Pulmonary artery endothelial cell (primary cell): ENCODE data around the gene FGF11. TPM values are rescaled to one million over a fixed set of nuclear protein-coding genes. Genes with fewer than 3 reads are reported as not detected.
"Not testable (repeated sequence)": the region's sequence is repeated elsewhere in the genome, so short reads cannot be mapped to it uniquely, and the experiment has no call there.

Experiments used
- DNase-seq: peaks from one replicate; pipeline ENCODE4 v3.0.0-alpha.2; 2011; ENCODE audit warnings: low read depth, low spot score
- total RNA-seq: library from RNA; depleted of rRNA; stranded (reverse); fragments of >200 nt; gene quantifications from 2 replicates; pipeline ENCODE4 v1.2.3, GENCODE V29; 2014

Gene FGF11
- total RNA-seq, 1 donor from 2014 or later = 0.73 TPM

- DNase-seq = no peak
These were observed 21.7 kb downstream of the FGF11 start for GRCh38 chr17:7460850-7461660.

- no peak for DNase-seq
These were observed 23.4 kb downstream of the FGF11 start for GRCh38 chr17:7462474-7463371.

- DNase-seq = no peak
These were observed 24.1 kb downstream of the FGF11 start for GRCh38 chr17:7463372-7463846.

- DNase-seq = no peak
These were observed 24.8 kb downstream of the FGF11 start for GRCh38 chr17:7464081-7464480.

GRCh38 chr17:7465597-7466275 lies 26.4 kb downstream of the FGF11 start:
- no peak for DNase-seq

GRCh38 chr17:7466318-7466638 lies 27.0 kb downstream of the FGF11 start:
- no peak for DNase-seq

- no peak for DNase-seq
These were observed 27.5 kb downstream of the FGF11 start for GRCh38 chr17:7466639-7467341.

GRCh38 chr17:7467498-7467897 lies 28.2 kb downstream of the FGF11 start:
- DNase-seq = no peak

- no peak for DNase-seq
These were observed 29.0 kb downstream of the FGF11 start for GRCh38 chr17:7468290-7468689.

GRCh38 chr17:7468804-7469389 lies 29.6 kb downstream of the FGF11 start:
- DNase-seq = no peak

- not testable (repeated sequence) for DNase-seq
These were observed 30.5 kb downstream of the FGF11 start for GRCh38 chr17:7469843-7470242.

GRCh38 chr17:7470457-7470973 lies 31.2 kb downstream of the FGF11 start:
- not testable (repeated sequence) for DNase-seq

GRCh38 chr17:7471729-7472128 lies 32.4 kb downstream of the FGF11 start:
- DNase-seq = no peak

- not testable (repeated sequence) for DNase-seq
These were observed 35.5 kb downstream of the FGF11 start for GRCh38 chr17:7474767-7475166.

- no peak for DNase-seq
These were observed 36.6 kb downstream of the FGF11 start for GRCh38 chr17:7475764-7476422.

GRCh38 chr17:7476494-7476893 lies 37.2 kb downstream of the FGF11 start:
- no peak for DNase-seq

GRCh38 chr17:7476951-7477350 lies 37.6 kb downstream of the FGF11 start:
- no peak for DNase-seq

- DNase-seq = no peak
These were observed 38.3 kb downstream of the FGF11 start for GRCh38 chr17:7477392-7478275.
